Caco-2 (cell line): ENCODE data around the gene SVEP1. TPM values are rescaled to one million over a fixed set of nuclear protein-coding genes. Genes with fewer than 3 reads are reported as not detected.

Experiments used
- BruUV-seq: library from RNA; stranded (reverse); fragments of 400-500 nt; replicated peaks from 2 replicates; lab custom pipeline; 2021; lab: Mats Ljungman, UMichigan
- CTCF ChIA-PET: fragments of 300-600 bp; sonication (Branson Sonifier 250); formaldehyde crosslinking; loops from one replicate; lab custom pipeline; 2022; ENCODE audit warnings: antibody characterized with exemption; lab: Charles Lee
- POLR2A ChIA-PET: fragments of 300-600 bp; sonication (Branson Sonifier 250); formaldehyde crosslinking; loops from one replicate; lab custom pipeline; 2022; ENCODE audit warnings: antibody characterized with exemption; lab: Charles Lee
- DNase-seq, 2 experiments: peaks; one replicate each; pipeline versions ENCODE4 v3.0.0 to v3.0.0-alpha.2; 2020 to 2022
- H3K27me3 ChIP-seq: replicated peaks from 2 replicates; pipeline ENCODE4 v1.6.0; 2011; ENCODE audit warnings: low read length; ENCODE audit not compliant: control insufficient read depth, insufficient read depth
- H3K36me3 ChIP-seq: 2 replicates; pipeline ENCODE4 v1.5.1; 2011; ENCODE audit warnings: low read length; ENCODE audit not compliant: control insufficient read depth, insufficient read depth
- H3K4me1 ChIP-seq: fragments of 250-450 bp; sonication (Bioruptor Pico); 2 replicates; pipeline ENCODE4 v1.5.1; 2020; ENCODE audit warnings: mild to moderate bottlenecking
- H3K4me3 ChIP-seq: 2 replicates; pipeline ENCODE4 v1.5.1; 2011; ENCODE audit warnings: low read depth, mild to moderate bottlenecking, control low read depth, low read length
- H3K9me3 ChIP-seq: fragments of 250-450 bp; sonication (Bioruptor Pico); 2 replicates; pipeline ENCODE4 v1.5.1; 2020; ENCODE audit warnings: mild to moderate bottlenecking, moderate library complexity
- H3K27ac Mint-ChIP-seq: one replicate; pipeline ENCODE4 v1.8.0; 2022; ENCODE audit warnings: mixed read lengths; ENCODE audit not compliant: unreplicated experiment
- H3K27me3 Mint-ChIP-seq: one replicate; pipeline ENCODE4 v1.8.0; 2022; ENCODE audit warnings: mixed read lengths; ENCODE audit not compliant: insufficient read depth, unreplicated experiment
- H3K36me3 Mint-ChIP-seq: one replicate; pipeline ENCODE4 v1.8.0; 2022; ENCODE audit warnings: mild to moderate bottlenecking, mixed read lengths; ENCODE audit not compliant: insufficient read depth, unreplicated experiment
- H3K4me1 Mint-ChIP-seq: one replicate; pipeline ENCODE4 v1.8.0; 2022; ENCODE audit warnings: low read depth, mixed read lengths; ENCODE audit not compliant: unreplicated experiment
- H3K4me3 Mint-ChIP-seq: one replicate; pipeline ENCODE4 v1.8.0; 2022; ENCODE audit warnings: mild to moderate bottlenecking, moderate library complexity, mixed read lengths; ENCODE audit not compliant: unreplicated experiment
- H3K9me3 Mint-ChIP-seq: one replicate; pipeline ENCODE4 v1.8.0; 2022; ENCODE audit warnings: mixed read lengths; ENCODE audit not compliant: unreplicated experiment
- CTCF ChIP-seq, 2 experiments: fragments of 200-600 bp in 1 of 2; IDR thresholded peaks; 1 replicate in 1 of 2; 2 replicates in 1 of 2; pipeline versions ENCODE4 v1.5.1 to v1.8.0; 2011 to 2022; ENCODE audit warnings: antibody characterized with exemption in 1 of 2, control low read depth in 1 of 2, inconsistent platforms in 1 of 2, low read depth in 1 of 2, low read length in 1 of 2, mild to moderate bottlenecking in 1 of 2, moderate library complexity in 1 of 2; ENCODE audit not compliant: insufficient read depth in 1 of 2, severe bottlenecking in 1 of 2, unreplicated experiment in 1 of 2
- intact Hi-C: fragments of 100-400 bp; cut with micrococcal nuclease; formaldehyde crosslinking; loops from one replicate; pipeline ENCODE4 v1.10.0; 2022; ENCODE audit not compliant: unreplicated experiment
- total RNA-seq: library from RNA; stranded (reverse); gene quantifications from 2 replicates; pipeline ENCODE4 v1.2.3, GENCODE V29; 2022

SVEP1 gene
- total RNA-seq, 1 experiment from 2014 or later: 2.9 TPM

GRCh38 chr9:110382731-110383130, 196.8 kb downstream of the SVEP1 start:
- CTCF ChIA-PET: interaction anchor here (0.9 kb wide), 1 partner anchor 199 kb away, joined by 3 read pairs; no protein-coding TSS in a partner anchor

GRCh38 chr9:110371411-110372007, 208.0 kb downstream of the SVEP1 start:
- no peaks in the 10 kb centered on the region for H3K9me3 Mint-ChIP-seq
- BruUV-seq: no TSS peak
- DNase-seq: no peak
- ChIA-PET CTCF (no interaction called here), POLR2A (no interaction called here)
- H3K4me1 ChIP-seq: no peaks in the 10 kb centered on the region
- no peak overlapping the region for H3K4me3 Mint-ChIP-seq
- H3K9me3 ChIP-seq: no peaks in the 10 kb centered on the region
- no peaks in the 10 kb centered on the region for H3K4me1 Mint-ChIP-seq
- H3K27me3 Mint-ChIP-seq: no peaks in the 10 kb centered on the region
- H3K27me3 ChIP-seq: no peaks in the 10 kb centered on the region
- H3K4me3 ChIP-seq: no peak overlapping the region
- no peaks in the 10 kb centered on the region for H3K36me3 ChIP-seq
- no peak for TF ChIP-seq CTCF (IDR thresholded peaks at IDR 0.05; ENCODE audit: insufficient read depth in 1 of 2, low read depth in 1 of 2, low read length in 1 of 2, severe bottlenecking in 1 of 2, unreplicated experiment in 1 of 2)
- H3K36me3 Mint-ChIP-seq: no peaks in the 10 kb centered on the region
- intact Hi-C loops: no loop called here
- H3K27ac Mint-ChIP-seq: no peak overlapping the region

More at GRCh38 chr9:110382731-110383130, 196.8 kb downstream of the SVEP1 start:
- no peaks in the 10 kb centered on the region for H3K4me1 Mint-ChIP-seq
- H3K9me3 Mint-ChIP-seq: no peaks in the 10 kb centered on the region
- POLR2A ChIA-PET: no interaction called here
- Histone ChIP-seq H3K9me3 (no peaks in the 10 kb centered on the region), H3K27me3 (no peaks in the 10 kb centered on the region), H3K4me3 (no peak overlapping the region), H3K4me1 (no peaks in the 10 kb centered on the region), H3K36me3 (no peaks in the 10 kb centered on the region)
- H3K27ac Mint-ChIP-seq: no peak overlapping the region
- BruUV-seq: no TSS peak
- no peak for TF ChIP-seq CTCF (IDR thresholded peaks at IDR 0.05; ENCODE audit: insufficient read depth in 1 of 2, low read depth in 1 of 2, low read length in 1 of 2, severe bottlenecking in 1 of 2, unreplicated experiment in 1 of 2)
- intact Hi-C loops: no loop called here
- no peaks in the 10 kb centered on the region for H3K36me3 Mint-ChIP-seq
- H3K27me3 Mint-ChIP-seq: no peaks in the 10 kb centered on the region
- no peak for DNase-seq
- no peak overlapping the region for H3K4me3 Mint-ChIP-seq

GRCh38 chr9:110370315-110370714, 209.2 kb downstream of the SVEP1 start:
- CTCF ChIA-PET: interaction anchor here (0.5 kb wide), 1 partner anchor 1121 kb away, joined by 3 read pairs; no protein-coding TSS in a partner anchor

More at GRCh38 chr9:110370315-110370714, 209.2 kb downstream of the SVEP1 start:
- no peak for DNase-seq
- POLR2A ChIA-PET: no interaction called here
- Histone ChIP-seq H3K9me3 (no peaks in the 10 kb centered on the region), H3K27me3 (no peaks in the 10 kb centered on the region), H3K4me1 (no peaks in the 10 kb centered on the region), H3K4me3 (no peak overlapping the region), H3K36me3 (no peaks in the 10 kb centered on the region)
- intact Hi-C loops: no loop called here
- no TSS peak for BruUV-seq
- Mint-ChIP-seq H3K9me3 (no peaks in the 10 kb centered on the region), H3K4me1 (no peaks in the 10 kb centered on the region), H3K27me3 (no peaks in the 10 kb centered on the region), H3K27ac (no peak overlapping the region), H3K36me3 (no peaks in the 10 kb centered on the region), H3K4me3 (no peak overlapping the region)
- no peak for TF ChIP-seq CTCF (IDR thresholded peaks at IDR 0.05; ENCODE audit: insufficient read depth in 1 of 2, low read depth in 1 of 2, low read length in 1 of 2, severe bottlenecking in 1 of 2, unreplicated experiment in 1 of 2)
